Measurements from ENCODE around the gene ASIC3. TPM values are rescaled to one million over a fixed set of nuclear protein-coding genes. Genes with fewer than 3 reads are reported as not detected.

ASIC3 gene
- total and polyA plus RNA-seq, 2 of the 8 experiments (the other 6 are each of a cell fraction or from before 2014, with no cell fraction given), result 1.6 to 1.9 TPM

DNA sequence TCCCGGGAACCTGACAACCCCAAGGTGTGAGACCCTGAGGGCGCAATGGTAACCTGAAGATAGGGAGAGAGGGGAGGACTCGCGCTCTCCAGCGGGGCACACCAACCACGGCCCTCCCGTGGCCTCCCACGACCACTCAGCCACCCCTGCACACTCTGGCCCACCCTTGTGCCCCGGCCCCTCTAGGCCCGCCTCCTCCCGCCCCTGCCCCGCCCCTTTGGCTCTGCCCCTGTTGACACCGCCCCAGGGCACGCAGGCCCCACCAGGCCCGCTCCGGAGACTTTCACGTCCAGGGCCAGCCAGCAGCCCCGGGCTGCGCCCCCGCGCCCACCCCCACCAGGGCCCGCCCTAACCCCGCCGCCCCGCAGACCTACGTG, 35.0 kb upstream of the ASIC3 start:
- peaks cover 0 to 40% (median 27%) of the 10 kb centered on the region in 4 experiments; a peak in 6 of 7 replicates for H3K4me1 ChIP-seq (replicated peaks in 1 of 4; ENCODE audit: control insufficient read depth in 3 of 4, insufficient read depth in 4 of 4, low read length in 3 of 4)
- no peaks in the 10 kb centered on the region; the same call in 1 of the 2 replicates for H3K79me1 ChIP-seq (ENCODE audit: low read depth, low read length)
- no peaks in the 10 kb centered on the region for H3K9me3 ChIP-seq (ENCODE audit: insufficient read depth in 2 of 2, low read depth in 1 of 2, low read length in 1 of 2)
- no peak overlapping the region for H3K27ac ChIP-seq (ENCODE audit: low read depth, low read length)
- no peak overlapping the region for H3K56ac ChIP-seq (replicated peaks; ENCODE audit: insufficient read length, low read depth, low read length)
- H2AK5ac ChIP-seq (ENCODE audit: low read depth, low read length), result no peak overlapping the region
- H3K14ac ChIP-seq (ENCODE audit: insufficient read length), result no peak overlapping the region
- H2BK15ac ChIP-seq (ENCODE audit: low read length), result peak overlapping the region; percentile 72; the same call in 1 of the 2 replicates
- peak overlapping the region; percentile 72; the same call in 1 of the 2 replicates for H2BK12ac ChIP-seq (ENCODE audit: low read depth, low read length)
- no peak overlapping the region for H2AFZ ChIP-seq (ENCODE audit: low read length)
- H4K8ac ChIP-seq (ENCODE audit: extremely low read depth, insufficient read depth, low read length), result peak overlapping the region; percentile 23; the same call in 1 of the 2 replicates
- CTCF ChIA-PET (ENCODE audit: partially characterized antibody), result interaction anchor here (0.7 to 11.5 kb wide), 10 partner anchors 8 to 100 kb away, joined by 3 to 142 read pairs (median 5); partner anchors contain the start of genes ABCB8, ATG9B and NOS3
- H3K27me3 ChIP-seq (replicated peaks in 1 of 4; ENCODE audit: control insufficient read depth in 3 of 4, extremely low read depth in 1 of 4, insufficient read depth in 3 of 4, low read length in 3 of 4), result peaks cover 0 to 20% (median 15%) of the 10 kb centered on the region in 4 experiments; a peak in 6 of 7 replicates
- no peaks in the 10 kb centered on the region for H3K36me3 ChIP-seq (ENCODE audit: control insufficient read depth in 2 of 4, insufficient read depth in 4 of 4, low read length in 3 of 4)
- DNase-seq (ENCODE audit: low read depth in 1 of 2, low spot score in 2 of 2), result no peak
- H2BK120ac ChIP-seq (replicated peaks; ENCODE audit: low read depth, low read length), result no peak overlapping the region
- H3K4ac ChIP-seq (replicated peaks; ENCODE audit: insufficient read length, low read depth, low read length), result no peak overlapping the region
- H3K9ac ChIP-seq (replicated peaks in 1 of 4; ENCODE audit: extremely low read depth in 1 of 4, low read depth in 3 of 4, low read length in 3 of 4), result 0 out of 7 replicates have a peak overlapping the region, but pooled peaks of 2 of the 4 experiments have one; percentile 29 to 38
- peak overlapping the region; percentile 50; the same call in 1 of the 2 replicates for H2BK5ac ChIP-seq (ENCODE audit: low read depth, low read length)
- no peaks in the 10 kb centered on the region for H4K20me1 ChIP-seq (replicated peaks in 1 of 2; ENCODE audit: control insufficient read depth in 1 of 2, insufficient read depth in 2 of 2, low read length in 2 of 2)
- peak overlapping the region; percentile 5 for H4K91ac ChIP-seq (replicated peaks; ENCODE audit: insufficient read length, low read length)
- peaks cover under 1% of the 10 kb centered on the region; the same call in 1 of the 2 replicates for H3K23me2 ChIP-seq (ENCODE audit: low read depth, low read length)
- no peaks in the 10 kb centered on the region for H3K79me2 ChIP-seq (ENCODE audit: control insufficient read depth in 1 of 2, insufficient read depth in 2 of 2, low read length in 2 of 2)
- 73% methylated on average over 5 of the region's 26 CpGs; no CpG with 5 or more reads in 1 of the 2 experiments for WGBS, 2 experiments (ENCODE audit: extremely low coverage in 1 of 2, insufficient coverage in 1 of 2, insufficient read length in 1 of 2, insufficient replicate concordance in 2 of 2, low coverage in 1 of 2, low lambda C conversion rate in 2 of 2, missing lambda C conversion rate in 1 of 2)
- H2BK20ac ChIP-seq (ENCODE audit: low read length), result no peak overlapping the region
- H3K18ac ChIP-seq (ENCODE audit: extremely low read depth, low read length), result no peak overlapping the region
- H3K23ac ChIP-seq (ENCODE audit: insufficient read length), result no peak overlapping the region
- H3K4me2 ChIP-seq (ENCODE audit: insufficient read depth in 1 of 2, low read depth in 2 of 2, low read length in 2 of 2), result peak overlapping the region; percentile 60 to 68
- H4K5ac ChIP-seq (ENCODE audit: insufficient read length, low read depth, low read length), result no peak overlapping the region
- FAIRE-seq, result no peak
- POLR2A ChIA-PET (ENCODE audit: partially characterized antibody), result interaction anchor here (0.7 to 2.5 kb wide), 8 partner anchors 14 to 98 kb away, joined by 3 to 7 read pairs (median 3); partner anchors contain the start of gene ABCB8
- H3K4me3 ChIP-seq (ENCODE audit: extremely low read depth in 1 of 4, insufficient read depth in 2 of 4, low read depth in 3 of 4, low read length in 4 of 4), result peak overlapping the region in 3 of 4 experiments; percentile 4 to 53 (median 53); a peak in 5 of 8 replicates
- TF ChIP-seq RNF2 (IDR thresholded peaks at IDR 0.05; ENCODE audit: borderline replicate concordance, low read depth, low read length, missing control alignments, poor library complexity, severe bottlenecking) (no peak), TBP (IDR thresholded peaks at IDR 0.05; ENCODE audit: low read depth, low read length) (no peak), EZH2 (IDR thresholded peaks at IDR 0.05; ENCODE audit: low read depth, low read length, severe bottlenecking) (no peak), SRF (IDR thresholded peaks at IDR 0.05; ENCODE audit: low read depth, low read length) (no peak), ATF3 (IDR thresholded peaks at IDR 0.05; ENCODE audit: insufficient read depth, low read depth, low read length) (no peak), CTBP2 (IDR thresholded peaks at IDR 0.05; ENCODE audit: borderline replicate concordance, insufficient read depth, insufficient read length, low read length) (no peak), ZNF274 (IDR thresholded peaks at IDR 0.05; ENCODE audit: borderline replicate concordance, extremely low read depth, low read length) (no peak)
- TF ChIP-seq, protein P1, sequence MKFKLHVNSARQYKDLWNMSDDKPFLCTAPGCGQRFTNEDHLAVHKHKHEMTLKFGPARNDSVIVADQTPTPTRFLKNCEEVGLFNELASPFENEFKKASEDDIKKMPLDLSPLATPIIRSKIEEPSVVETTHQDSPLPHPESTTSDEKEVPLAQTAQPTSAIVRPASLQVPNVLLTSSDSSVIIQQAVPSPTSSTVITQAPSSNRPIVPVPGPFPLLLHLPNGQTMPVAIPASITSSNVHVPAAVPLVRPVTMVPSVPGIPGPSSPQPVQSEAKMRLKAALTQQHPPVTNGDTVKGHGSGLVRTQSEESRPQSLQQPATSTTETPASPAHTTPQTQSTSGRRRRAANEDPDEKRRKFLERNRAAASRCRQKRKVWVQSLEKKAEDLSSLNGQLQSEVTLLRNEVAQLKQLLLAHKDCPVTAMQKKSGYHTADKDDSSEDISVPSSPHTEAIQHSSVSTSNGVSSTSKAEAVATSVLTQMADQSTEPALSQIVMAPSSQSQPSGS (IDR thresholded peaks at IDR 0.05; ENCODE audit: low read length), result no peak
